Vagina (tissue), 2 donors: ENCODE data around the gene SLC39A7.

Experiments
- POLR2A ChIP-seq, 2 donors: fragments of 450-650 bp; IDR thresholded peaks; one replicate each; pipeline ENCODE4 v1.6.1; 2017; ENCODE audit warnings: antibody characterized with exemption in 2 of 2, mild to moderate bottlenecking in 2 of 2, moderate library complexity in 2 of 2
- POLR2AphosphoS5 ChIP-seq, 2 donors: sonication (generic); formaldehyde crosslinking; IDR thresholded peaks; one replicate each; pipeline ENCODE4 v1.9.0; 2017; ENCODE audit warnings: antibody characterized with exemption in 2 of 2, mild to moderate bottlenecking in 2 of 2, low read depth in 1 of 2; ENCODE audit not compliant: insufficient read depth in 1 of 2
- TF ChIP-seq, protein P1 (sequence below), 3 experiments: fragments of 450-650 bp in 2 of 3; fragments of 200-600 bp in 1 of 3; sonication (generic) in 1 of 3; IDR thresholded peaks; one replicate each; pipeline ENCODE4 v1.5.1; 2017 to 2019; ENCODE audit warnings: antibody characterized with exemption in 3 of 3, mild to moderate bottlenecking in 2 of 3, moderate library complexity in 2 of 3

DNA sequence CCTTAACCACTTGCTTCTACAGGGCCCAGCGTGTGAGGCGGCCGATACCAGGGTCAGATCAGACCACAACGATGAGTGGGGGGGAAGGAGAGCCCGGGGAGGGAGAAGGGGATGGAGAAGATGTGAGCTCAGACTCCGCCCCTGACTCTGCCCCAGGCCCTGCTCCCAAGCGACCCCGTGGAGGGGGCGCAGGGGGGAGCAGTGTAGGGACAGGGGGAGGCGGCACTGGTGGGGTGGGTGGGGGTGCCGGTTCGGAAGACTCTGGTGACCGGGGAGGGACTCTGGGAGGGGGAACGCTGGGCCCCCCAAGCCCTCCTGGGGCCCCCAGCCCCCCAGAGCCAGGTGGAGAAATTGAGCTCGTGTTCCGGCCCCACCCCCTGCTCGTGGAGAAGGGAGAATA is 10.5 kb downstream of the SLC39A7 start:
- TF ChIP-seq, protein P1, sequence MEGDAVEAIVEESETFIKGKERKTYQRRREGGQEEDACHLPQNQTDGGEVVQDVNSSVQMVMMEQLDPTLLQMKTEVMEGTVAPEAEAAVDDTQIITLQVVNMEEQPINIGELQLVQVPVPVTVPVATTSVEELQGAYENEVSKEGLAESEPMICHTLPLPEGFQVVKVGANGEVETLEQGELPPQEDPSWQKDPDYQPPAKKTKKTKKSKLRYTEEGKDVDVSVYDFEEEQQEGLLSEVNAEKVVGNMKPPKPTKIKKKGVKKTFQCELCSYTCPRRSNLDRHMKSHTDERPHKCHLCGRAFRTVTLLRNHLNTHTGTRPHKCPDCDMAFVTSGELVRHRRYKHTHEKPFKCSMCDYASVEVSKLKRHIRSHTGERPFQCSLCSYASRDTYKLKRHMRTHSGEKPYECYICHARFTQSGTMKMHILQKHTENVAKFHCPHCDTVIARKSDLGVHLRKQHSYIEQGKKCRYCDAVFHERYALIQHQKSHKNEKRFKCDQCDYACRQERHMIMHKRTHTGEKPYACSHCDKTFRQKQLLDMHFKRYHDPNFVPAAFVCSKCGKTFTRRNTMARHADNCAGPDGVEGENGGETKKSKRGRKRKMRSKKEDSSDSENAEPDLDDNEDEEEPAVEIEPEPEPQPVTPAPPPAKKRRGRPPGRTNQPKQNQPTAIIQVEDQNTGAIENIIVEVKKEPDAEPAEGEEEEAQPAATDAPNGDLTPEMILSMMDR (IDR thresholded peaks at IDR 0.05): no peak
- TF ChIP-seq POLR2A (IDR thresholded peaks at IDR 0.05): no peak
- no peak for TF ChIP-seq POLR2AphosphoS5 (IDR thresholded peaks at IDR 0.05; ENCODE audit: insufficient read depth in 1 of 2, low read depth in 1 of 2)
